Activated T-helper 1 cell treated with anti-CD3 and anti-CD28 coated beads, Interleukin-12 subunit alpha, Interleukin-12 subunit beta, Interleukin-2, Interleukin-4 antibody, amounts not matched to agents 30 ng/mL and 10 ng/mL and 1 ng/mL, durations not matched to agents 14 hours and 24 hours and 36 hours (primary cell): ENCODE measurements around the gene RPL19. TPM values are rescaled to one million over a fixed set of nuclear protein-coding genes. Genes with fewer than 3 reads are reported as not detected.
A peak's percentile ranks its signal among the peaks of the same experiment; 100 is the strongest.

Experiments
- DNase-seq: peaks from one replicate; pipeline ENCODE4 v3.0.0; 2021; ENCODE audit warnings: low spot score
- H3K27ac Mint-ChIP-seq: one replicate; pipeline ENCODE4 v1.8.0; 2021; ENCODE audit warnings: mild to moderate bottlenecking, mixed read lengths
- H3K27me3 Mint-ChIP-seq: one replicate; pipeline ENCODE4 v1.8.0; 2022; ENCODE audit warnings: mild to moderate bottlenecking, moderate library complexity, mixed read lengths; ENCODE audit not compliant: insufficient read depth
- H3K36me3 Mint-ChIP-seq: one replicate; pipeline ENCODE4 v1.8.0; 2021; ENCODE audit warnings: low read depth, mixed read lengths
- H3K4me1 Mint-ChIP-seq: one replicate; pipeline ENCODE4 v1.8.0; 2021; ENCODE audit warnings: low read depth, mixed read lengths
- H3K4me3 Mint-ChIP-seq: one replicate; pipeline ENCODE4 v1.8.0; 2021; ENCODE audit warnings: mild to moderate bottlenecking, moderate library complexity, mixed read lengths
- H3K9me3 Mint-ChIP-seq: one replicate; pipeline ENCODE4 v1.8.0; 2021; ENCODE audit warnings: mixed read lengths
- intact Hi-C: fragments of 100-400 bp; cut with micrococcal nuclease; formaldehyde crosslinking; loops from one replicate; pipeline ENCODE4 v1.15.1; 2024
- total RNA-seq: library from RNA; stranded (reverse); gene quantifications from 2 replicates; pipeline ENCODE4 v1.2.3, GENCODE V29; 2022

RPL19 gene
- total RNA-seq, 1 donor from 2014 or later, result 2,114 TPM

- Mint-ChIP-seq H3K36me3 (peaks cover 16% of the 10 kb centered on the region), H3K27ac (no peak overlapping the region), H3K9me3 (no peaks in the 10 kb centered on the region), H3K27me3 (no peaks in the 10 kb centered on the region), H3K4me3 (peak overlapping the region; percentile 83), H3K4me1 (peaks cover 39% of the 10 kb centered on the region)
- DNase-seq, result no peak
- intact Hi-C loops, result loop anchor here (5.0 kb wide), 3 partner anchors 267 to 443 kb away; partner anchors contain the start of genes CDK12, PSMB3 and RPL23
Measured at GRCh38 chr17:39194985-39195524, 5.0 kb upstream of the RPL19 start.

DNA sequence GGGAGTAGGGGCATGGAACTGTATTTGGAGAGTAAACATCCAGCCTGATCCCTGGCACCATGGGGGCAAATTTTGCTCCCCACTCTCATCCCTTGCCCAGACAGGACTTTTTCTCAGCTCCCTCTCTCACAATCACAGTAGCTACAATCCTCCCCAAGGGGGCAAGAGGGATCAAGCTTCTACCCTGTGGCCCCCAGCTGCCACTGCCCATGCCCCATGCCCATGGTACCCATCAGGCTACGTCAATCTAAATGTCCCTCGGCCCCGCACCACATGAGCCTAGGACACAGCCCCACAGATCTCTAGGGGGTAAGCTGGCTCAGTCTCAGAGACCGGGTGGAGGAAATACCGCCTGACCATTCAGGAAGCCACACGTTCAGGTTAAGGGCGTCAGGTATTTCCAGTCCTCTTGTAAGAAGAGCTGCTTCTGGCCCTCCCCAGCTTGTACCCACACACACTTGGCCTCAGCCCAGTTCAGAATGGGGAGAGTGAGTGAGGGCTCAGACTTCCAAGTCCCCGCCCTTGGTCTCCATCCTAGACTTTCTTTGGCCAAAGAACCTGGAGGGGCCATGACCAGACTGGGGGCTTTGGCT is 4.4 kb upstream of the RPL19 start:
- H3K9me3 Mint-ChIP-seq, result no peaks in the 10 kb centered on the region
- H3K4me3 Mint-ChIP-seq, result peak overlapping the region; percentile 83
- H3K36me3 Mint-ChIP-seq, result peaks cover 20% of the 10 kb centered on the region
- H3K4me1 Mint-ChIP-seq, result peaks cover 39% of the 10 kb centered on the region
- no peak for DNase-seq
- intact Hi-C loops, result loop anchor here (2.0 to 5.0 kb wide), 4 partner anchors 43 to 443 kb away; partner anchors contain the start of genes CDK12, PSMB3 and RPL23
- H3K27me3 Mint-ChIP-seq, result no peaks in the 10 kb centered on the region
- peak overlapping the region; percentile 48 for H3K27ac Mint-ChIP-seq

GRCh38 chr17:39196241-39196807 is 3.8 kb upstream of the RPL19 start:
- Mint-ChIP-seq H3K27ac (peak overlapping the region; percentile 67), H3K36me3 (peaks cover 27% of the 10 kb centered on the region), H3K4me3 (peak overlapping the region; percentile 83), H3K9me3 (no peaks in the 10 kb centered on the region), H3K4me1 (peaks cover 44% of the 10 kb centered on the region), H3K27me3 (no peaks in the 10 kb centered on the region)
- intact Hi-C loops, result loop anchor here (2.0 to 5.0 kb wide), 4 partner anchors 44 to 444 kb away; partner anchors contain the start of genes CDK12, PSMB3 and RPL23
- no peak for DNase-seq

DNA sequence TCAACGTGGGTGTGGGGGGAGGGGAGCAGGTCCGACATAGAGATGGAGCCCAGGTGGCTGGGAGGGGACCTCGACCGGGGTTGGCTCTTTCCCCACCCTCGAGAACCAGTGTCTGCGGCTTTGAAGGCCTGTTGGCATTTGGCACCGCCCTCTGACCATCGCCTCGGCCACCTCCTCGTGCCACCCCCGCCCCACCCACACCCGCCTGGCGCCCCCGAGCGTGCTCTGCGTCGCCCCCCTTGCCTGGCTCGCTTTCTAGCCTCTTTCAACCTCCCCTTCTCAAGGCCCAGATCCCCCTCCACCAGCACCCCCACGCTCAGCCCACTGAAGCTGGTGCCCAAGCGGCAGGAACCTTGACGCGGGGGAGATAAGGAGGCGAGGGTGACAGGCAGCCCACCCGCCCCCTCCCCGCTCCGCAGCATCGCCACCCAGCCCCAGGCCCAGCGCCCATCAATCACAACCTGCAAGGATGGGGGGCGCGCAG is 3.2 kb upstream of the RPL19 start:
- Mint-ChIP-seq H3K27me3 (no peaks in the 10 kb centered on the region), H3K36me3 (peaks cover 29% of the 10 kb centered on the region), H3K27ac (peak overlapping the region; percentile 68), H3K4me3 (peak overlapping the region; percentile 93), H3K4me1 (peaks cover 49% of the 10 kb centered on the region), H3K9me3 (no peaks in the 10 kb centered on the region)
- intact Hi-C loops, result loop anchor here (2.0 to 5.0 kb wide), 4 partner anchors 44 to 445 kb away; partner anchors contain the start of genes CDK12, PSMB3 and RPL23
- DNase-seq, result no peak

DNA sequence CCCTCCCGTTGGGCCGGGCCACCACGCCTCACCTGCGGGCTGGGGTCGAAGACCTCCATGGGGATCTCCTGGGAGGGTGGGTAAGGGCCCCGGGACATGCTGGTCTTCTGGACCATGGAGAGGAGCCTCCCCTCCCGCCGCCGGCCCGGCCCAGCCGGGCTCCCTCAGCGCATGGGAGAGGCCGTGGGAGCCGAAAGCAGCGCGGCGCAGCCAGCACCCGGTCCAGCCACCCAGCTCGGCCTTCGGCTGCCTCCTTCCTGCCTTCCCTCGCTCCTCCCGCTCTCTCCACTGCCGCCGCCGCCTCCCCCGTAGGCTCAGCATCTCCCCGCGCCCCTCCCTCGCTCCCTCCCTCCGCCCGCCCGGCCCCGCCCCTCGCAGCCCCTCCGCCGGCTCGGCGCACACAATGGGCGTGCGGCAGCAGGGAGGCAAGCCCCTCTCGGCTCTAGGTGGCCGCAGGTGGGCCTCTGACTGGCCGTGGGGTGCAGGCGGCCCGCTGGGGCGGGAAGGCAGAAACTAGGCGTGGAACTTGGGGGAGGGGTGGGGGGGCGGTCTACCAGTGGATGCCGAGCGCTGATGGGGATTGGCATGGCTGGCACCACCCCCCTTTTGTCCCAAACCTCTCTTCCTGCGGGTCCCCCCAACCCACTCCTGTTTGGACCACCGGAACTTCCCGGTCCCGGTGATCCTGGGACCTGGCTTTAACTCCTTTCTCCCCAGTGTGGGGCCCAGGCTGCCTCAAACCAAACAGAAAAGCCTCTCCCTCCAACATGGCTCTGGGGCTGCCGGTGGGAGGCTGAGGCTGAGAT is 2.5 kb upstream of the RPL19 start, which contains the start of gene CACNB1:
Gene CACNB1 (minus strand): TSS at position 290 of the 806 bp plus-strand sequence. CDS start 174 bp downstream, at position 116.
- H3K27ac Mint-ChIP-seq, result peak within 1 kb of the TSS; percentile 68
- peak within 1 kb of the TSS; percentile 93 for H3K4me3 Mint-ChIP-seq
- H3K4me1 Mint-ChIP-seq, result peaks cover 51% of the 10 kb centered on the region
- H3K36me3 Mint-ChIP-seq, result peaks cover 33% of the 10 kb centered on the region
- H3K27me3 Mint-ChIP-seq, result no peaks in the 10 kb centered on the region
- peak; percentile 64 for DNase-seq
- intact Hi-C loops, result loop anchor here (2.0 to 5.0 kb wide), 4 partner anchors 45 to 445 kb away; partner anchors contain the start of genes CDK12, PSMB3 and RPL23
- H3K9me3 Mint-ChIP-seq, result no peaks in the 10 kb centered on the region

GRCh38 chr17:39198186-39198566 is 1.9 kb upstream of the RPL19 start:
- no peak for DNase-seq
- peaks cover 35% of the 10 kb centered on the region for H3K36me3 Mint-ChIP-seq
- H3K4me3 Mint-ChIP-seq, result peak overlapping the region; percentile 93
- H3K27me3 Mint-ChIP-seq, result no peaks in the 10 kb centered on the region
- intact Hi-C loops, result loop anchor here (5.0 kb wide), 3 partner anchors 264 to 446 kb away; partner anchors contain the start of genes CDK12, PSMB3 and RPL23
- H3K27ac Mint-ChIP-seq, result peak overlapping the region; percentile 44
- peaks cover 56% of the 10 kb centered on the region for H3K4me1 Mint-ChIP-seq
- H3K9me3 Mint-ChIP-seq, result no peaks in the 10 kb centered on the region

DNA sequence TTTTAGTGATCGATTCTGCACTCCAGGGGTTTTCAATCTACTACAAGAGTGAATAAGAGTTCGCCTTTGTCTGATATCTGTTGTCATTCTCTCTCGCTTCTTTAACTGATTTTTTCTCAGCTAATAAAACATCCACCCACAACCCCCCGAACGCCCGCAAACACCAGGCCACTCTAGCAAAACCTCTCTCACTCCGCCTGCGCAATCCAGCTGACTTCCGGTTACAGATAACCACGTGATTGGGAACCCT is 338 bp upstream of the RPL19 start:
- Mint-ChIP-seq H3K27me3 (no peaks in the 10 kb centered on the region), H3K9me3 (no peaks in the 10 kb centered on the region), H3K36me3 (peaks cover 41% of the 10 kb centered on the region), H3K4me3 (peak overlapping the region; percentile 93), H3K27ac (peak overlapping the region; percentile 98), H3K4me1 (peaks cover 47% of the 10 kb centered on the region)
- intact Hi-C loops, result loop anchor here (1.0 to 10.0 kb wide), 6 partner anchors 45 to 447 kb away; partner anchors contain the start of genes CDK12, PIP4K2B, PPP1R1B and PSMB3
- peak; percentile 84 for DNase-seq

DNA sequence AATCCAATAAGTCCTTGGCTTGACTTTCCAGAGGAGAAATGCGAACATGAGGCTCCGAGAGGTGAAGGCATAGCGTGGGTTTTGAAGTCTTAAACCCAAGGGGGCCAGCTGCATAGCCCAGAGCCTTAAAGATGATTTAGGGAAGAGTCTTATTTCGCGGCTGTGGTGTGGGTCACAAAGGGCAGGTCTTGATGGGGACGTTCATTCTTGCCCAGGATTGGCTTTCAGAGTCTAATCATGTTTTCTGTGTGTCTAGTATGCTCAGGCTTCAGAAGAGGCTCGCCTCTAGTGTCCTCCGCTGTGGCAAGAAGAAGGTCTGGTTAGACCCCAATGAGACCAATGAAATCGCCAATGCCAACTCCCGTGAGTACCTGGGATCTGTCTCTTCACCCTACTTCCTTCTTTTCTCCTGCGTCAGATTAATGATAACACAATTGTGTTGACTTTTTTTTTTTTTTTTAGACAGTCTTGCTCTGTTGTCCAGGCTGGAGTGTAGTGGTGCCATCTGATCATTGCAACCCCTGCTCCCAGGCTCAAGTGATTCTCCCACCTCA is 951 bp downstream of the RPL19 start:
- Mint-ChIP-seq H3K9me3 (no peaks in the 10 kb centered on the region), H3K27ac (peak overlapping the region; percentile 98), H3K27me3 (no peaks in the 10 kb centered on the region), H3K4me3 (peak overlapping the region; percentile 93), H3K36me3 (peaks cover 45% of the 10 kb centered on the region), H3K4me1 (peaks cover 42% of the 10 kb centered on the region)
- intact Hi-C loops, result loop anchor here (1.0 to 10.0 kb wide), 3 partner anchors 47 to 424 kb away; partner anchors contain the start of genes PIP4K2B and PPP1R1B
- DNase-seq, result no peak

- Mint-ChIP-seq H3K9me3 (no peaks in the 10 kb centered on the region), H3K27me3 (peaks cover 3% of the 10 kb centered on the region), H3K4me1 (peaks cover 37% of the 10 kb centered on the region), H3K36me3 (peaks cover 45% of the 10 kb centered on the region), H3K4me3 (no peak overlapping the region), H3K27ac (peak overlapping the region; percentile 56)
- intact Hi-C loops, result loop anchor here (10.0 kb wide), 1 partner anchor 421 kb away; the partner anchor contains the start of gene PPP1R1B
- DNase-seq, result no peak
Measured at GRCh38 chr17:39204245-39204644, 4.2 kb downstream of the RPL19 start.

- H3K27ac Mint-ChIP-seq, result no peak overlapping the region
- H3K4me3 Mint-ChIP-seq, result no peak overlapping the region
- intact Hi-C loops, result loop anchor here (5.0 to 10.0 kb wide), 2 partner anchors 197 to 420 kb away; partner anchors contain the start of genes FBXL20 and PPP1R1B
- H3K27me3 Mint-ChIP-seq, result peaks cover 3% of the 10 kb centered on the region
- DNase-seq, result no peak
- no peaks in the 10 kb centered on the region for H3K9me3 Mint-ChIP-seq
- H3K36me3 Mint-ChIP-seq, result peaks cover 43% of the 10 kb centered on the region
- peaks cover 31% of the 10 kb centered on the region for H3K4me1 Mint-ChIP-seq
Measured at GRCh38 chr17:39205112-39205526, 5.0 kb downstream of the RPL19 start.

DNA sequence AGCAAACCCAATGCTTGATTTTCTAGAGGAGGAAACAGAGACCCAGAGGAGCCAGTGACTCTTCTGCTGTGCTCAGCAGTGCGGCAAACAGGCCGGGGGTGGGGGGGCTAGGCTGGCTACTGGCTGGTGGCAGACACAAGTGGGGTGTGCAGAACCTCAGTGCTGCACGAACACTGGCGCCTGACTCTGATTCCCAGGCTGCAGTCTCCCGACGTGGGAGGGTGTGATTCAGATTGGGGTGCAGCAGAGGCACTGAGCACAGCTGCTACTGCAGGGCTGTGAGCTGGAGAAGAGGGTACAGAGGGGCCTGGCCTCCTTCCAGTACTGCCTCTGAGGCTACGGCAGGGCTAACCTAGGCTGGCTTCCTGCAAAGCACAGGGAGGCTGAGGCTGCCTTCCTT is 8.1 kb downstream of the RPL19 start:
- Mint-ChIP-seq H3K4me3 (no peak overlapping the region), H3K4me1 (peaks cover 16% of the 10 kb centered on the region), H3K27me3 (peaks cover 12% of the 10 kb centered on the region), H3K27ac (no peak overlapping the region), H3K9me3 (no peaks in the 10 kb centered on the region), H3K36me3 (peaks cover 17% of the 10 kb centered on the region)
- intact Hi-C loops, result loop anchor here (5.0 to 10.0 kb wide), 2 partner anchors 194 to 417 kb away; partner anchors contain the start of genes FBXL20 and PPP1R1B
- no peak for DNase-seq

DNA sequence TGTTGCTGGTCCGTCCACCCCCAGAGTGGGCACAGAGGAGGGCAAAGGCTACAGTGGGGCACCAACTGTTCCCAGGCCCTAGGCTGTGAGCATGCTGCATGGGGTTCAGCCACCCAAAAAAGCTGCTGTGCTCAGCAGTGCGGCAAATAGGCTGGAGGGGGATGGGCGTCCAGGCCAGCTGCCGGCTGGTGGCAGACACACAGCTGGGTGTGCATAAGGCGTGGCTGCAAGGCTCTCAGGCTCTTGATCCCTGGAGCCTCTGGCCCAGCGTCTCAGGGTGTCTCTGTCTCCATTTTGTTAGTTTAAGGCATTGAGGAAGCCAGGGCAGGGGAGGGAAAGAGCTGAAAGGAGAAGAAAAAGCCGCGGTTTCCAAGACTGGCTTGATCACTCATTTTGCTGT is 8.8 kb downstream of the RPL19 start:
- intact Hi-C loops, result loop anchor here (5.0 to 10.0 kb wide), 2 partner anchors 193 to 416 kb away; partner anchors contain the start of genes FBXL20 and PPP1R1B
- Mint-ChIP-seq H3K4me1 (peaks cover 16% of the 10 kb centered on the region), H3K27me3 (peaks cover 12% of the 10 kb centered on the region), H3K27ac (no peak overlapping the region), H3K9me3 (no peaks in the 10 kb centered on the region), H3K4me3 (peak overlapping the region; percentile 22), H3K36me3 (peaks cover 11% of the 10 kb centered on the region)
- no peak for DNase-seq
